GM21390 (cell line): ENCODE data around the gene SCML1.

Experiments used
- ATAC-seq: cut with Tn5 transposase; IDR thresholded peaks from one replicate; pipeline ENCODE4 v1.9.1; 2021; ENCODE audit not compliant: unreplicated experiment

Gene SCML1

DNA sequence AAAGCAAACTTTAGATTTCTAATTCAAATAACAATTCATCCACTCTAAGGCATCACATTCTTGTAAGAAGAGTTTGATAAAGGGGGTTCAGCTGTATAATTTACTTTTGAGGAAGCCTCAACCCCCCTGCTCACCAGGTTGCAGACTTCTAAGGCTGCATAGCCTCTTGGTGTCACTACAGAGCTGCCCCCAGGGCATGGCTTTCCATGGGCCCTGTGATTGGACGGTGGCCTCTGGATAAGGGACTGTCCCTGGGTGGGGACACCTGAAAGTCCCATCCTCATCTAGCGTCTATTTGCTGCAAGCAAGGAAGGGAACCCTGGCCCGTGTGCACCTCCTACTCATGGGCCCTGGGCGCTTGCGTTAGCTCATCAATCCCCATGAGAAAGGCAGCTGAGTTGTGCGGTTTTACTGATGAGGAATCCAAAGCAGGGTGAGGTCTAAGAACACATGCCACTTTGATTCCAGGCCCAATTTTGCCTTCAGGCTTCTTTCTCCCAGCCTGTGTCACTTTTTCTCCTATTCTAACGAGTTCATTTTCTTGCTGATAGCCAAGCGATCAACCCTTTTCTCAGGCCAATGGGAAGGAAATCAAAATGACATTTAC is 51.8 kb downstream of the SCML1 start:
- ATAC-seq: no peak

GRCh38 chrX:17792826-17793225 is 55.5 kb downstream of the SCML1 start:
- no peak for ATAC-seq

- ATAC-seq: no peak
These were observed 61.6 kb downstream of the SCML1 start for GRCh38 chrX:17798921-17799320.

- no peak for ATAC-seq
These were observed 64.1 kb downstream of the SCML1 start for GRCh38 chrX:17801431-17801830.

GRCh38 chrX:17802756-17803155 is 65.5 kb downstream of the SCML1 start:
- ATAC-seq: no peak

DNA sequence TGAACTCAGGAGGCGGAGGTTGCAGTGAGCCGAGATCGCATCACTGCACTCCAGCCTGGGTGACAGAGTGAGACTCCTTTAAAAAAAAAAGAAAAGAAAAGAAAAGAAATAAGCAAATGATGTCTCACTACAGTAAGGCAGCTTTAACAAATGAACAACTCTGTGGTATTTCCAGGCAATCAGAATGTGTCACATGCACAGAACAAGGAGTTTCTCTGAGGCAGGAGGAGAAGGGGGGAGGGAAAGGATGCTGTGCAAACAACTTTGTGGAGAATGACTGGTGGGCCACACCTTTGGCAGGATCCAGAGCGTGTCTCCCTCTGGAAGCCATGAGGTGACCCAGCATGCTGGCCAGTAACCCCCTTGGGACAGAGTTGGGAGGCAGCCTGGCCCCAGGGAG is 66.2 kb downstream of the SCML1 start:
- no peak for ATAC-seq
